Measurements from ENCODE around the gene KIR2DL4.
"Not testable (repeated sequence)": the region's sequence is repeated elsewhere in the genome, so short reads cannot be mapped to it uniquely, and the experiment has no call there.

The KIR2DL4 gene

GRCh38 chr19:54803410-54803809 lies at the start of gene KIR2DL4:
Gene KIR2DL4, plus strand, starts transcription at chr19:54803610. Its CDS starts 42 bp downstream, at chr19:54803652.
- DNase-seq (ENCODE audit: low spot score), result no peak

- not testable (repeated sequence) for DNase-seq (ENCODE audit: low spot score)
Observed at GRCh38 chr19:54756204-54757110, 47.0 kb upstream of the KIR2DL4 start.

- not testable (repeated sequence) for DNase-seq (ENCODE audit: low spot score)
Observed at GRCh38 chr19:54758577-54758976, 44.8 kb upstream of the KIR2DL4 start.

- not testable (repeated sequence) for DNase-seq (ENCODE audit: low spot score)
Observed at GRCh38 chr19:54764219-54764618, 39.2 kb upstream of the KIR2DL4 start.

- DNase-seq (ENCODE audit: low spot score), result not testable (repeated sequence)
Observed at GRCh38 chr19:54766464-54766863, 36.9 kb upstream of the KIR2DL4 start.

- not testable (repeated sequence) for DNase-seq (ENCODE audit: low spot score)
Observed at GRCh38 chr19:54769646-54770045, 33.8 kb upstream of the KIR2DL4 start, which contains the start of gene KIR2DL1. Gene KIR2DL1, plus strand, starts transcription at chr19:54769793. Its CDS starts 58 bp downstream, at chr19:54769851.

GRCh38 chr19:54770511-54770910 lies 32.9 kb upstream of the KIR2DL4 start:
- not testable (repeated sequence) for DNase-seq (ENCODE audit: low spot score)

- DNase-seq (ENCODE audit: low spot score), result not testable (repeated sequence)
Observed at GRCh38 chr19:54771018-54771960, 32.1 kb upstream of the KIR2DL4 start.

GRCh38 chr19:54772666-54773065 lies 30.7 kb upstream of the KIR2DL4 start:
- not testable (repeated sequence) for DNase-seq (ENCODE audit: low spot score)

GRCh38 chr19:54775095-54775815 lies 28.2 kb upstream of the KIR2DL4 start:
- not testable (repeated sequence) for DNase-seq (ENCODE audit: low spot score)

- not testable (repeated sequence) for DNase-seq (ENCODE audit: low spot score)
Observed at GRCh38 chr19:54775830-54776229, 27.6 kb upstream of the KIR2DL4 start.

- not testable (repeated sequence) for DNase-seq (ENCODE audit: low spot score)
Observed at GRCh38 chr19:54777851-54778250, 25.6 kb upstream of the KIR2DL4 start.

- not testable (repeated sequence) for DNase-seq (ENCODE audit: low spot score)
Observed at GRCh38 chr19:54778896-54779295, 24.5 kb upstream of the KIR2DL4 start.

GRCh38 chr19:54782916-54783315 lies 20.5 kb upstream of the KIR2DL4 start:
- not testable (repeated sequence) for DNase-seq (ENCODE audit: low spot score)

GRCh38 chr19:54786091-54786723 lies 17.2 kb upstream of the KIR2DL4 start:
- DNase-seq (ENCODE audit: low spot score), result not testable (repeated sequence)

GRCh38 chr19:54788154-54788553 lies 15.3 kb upstream of the KIR2DL4 start:
- DNase-seq (ENCODE audit: low spot score), result not testable (repeated sequence)

- no peak for DNase-seq (ENCODE audit: low spot score)
Observed at GRCh38 chr19:54790711-54791110, 12.7 kb upstream of the KIR2DL4 start.

GRCh38 chr19:54791476-54791875 lies 11.9 kb upstream of the KIR2DL4 start:
- no peak for DNase-seq (ENCODE audit: low spot score)

GRCh38 chr19:54792814-54793213 lies 10.6 kb upstream of the KIR2DL4 start:
- no peak for DNase-seq (ENCODE audit: low spot score)

GRCh38 chr19:54795758-54796157 lies 7.7 kb upstream of the KIR2DL4 start:
- DNase-seq (ENCODE audit: low spot score), result no peak

GRCh38 chr19:54804101-54804500 lies 691 bp downstream of the KIR2DL4 start:
- DNase-seq (ENCODE audit: low spot score), result no peak

Data from GM03348 (cell line).